ENCODE measurements around the gene ZNF2.

GRCh38 chr2:95208106-95208505 lies 42.5 kb downstream of the ZNF2 start:
- TF ChIP-seq CTCF (IDR thresholded peaks at IDR 0.05; ENCODE audit: insufficient read depth, low read length, poor library complexity, severe bottlenecking) (no peak), EZH2phosphoT487 (conservative IDR thresholded peaks at IDR 0.05; ENCODE audit: low read length) (no peak)
